ENCODE measurements around the gene IKBKE.

Gene IKBKE

GRCh38 chr1:206455289-206455665 lies 15.0 kb upstream of the IKBKE start:
- DNase-seq (ENCODE audit: low spot score), result no peak

GRCh38 chr1:206455666-206456344 lies 14.5 kb upstream of the IKBKE start:
- peak; percentile 97 for DNase-seq (ENCODE audit: low spot score)

DNA sequence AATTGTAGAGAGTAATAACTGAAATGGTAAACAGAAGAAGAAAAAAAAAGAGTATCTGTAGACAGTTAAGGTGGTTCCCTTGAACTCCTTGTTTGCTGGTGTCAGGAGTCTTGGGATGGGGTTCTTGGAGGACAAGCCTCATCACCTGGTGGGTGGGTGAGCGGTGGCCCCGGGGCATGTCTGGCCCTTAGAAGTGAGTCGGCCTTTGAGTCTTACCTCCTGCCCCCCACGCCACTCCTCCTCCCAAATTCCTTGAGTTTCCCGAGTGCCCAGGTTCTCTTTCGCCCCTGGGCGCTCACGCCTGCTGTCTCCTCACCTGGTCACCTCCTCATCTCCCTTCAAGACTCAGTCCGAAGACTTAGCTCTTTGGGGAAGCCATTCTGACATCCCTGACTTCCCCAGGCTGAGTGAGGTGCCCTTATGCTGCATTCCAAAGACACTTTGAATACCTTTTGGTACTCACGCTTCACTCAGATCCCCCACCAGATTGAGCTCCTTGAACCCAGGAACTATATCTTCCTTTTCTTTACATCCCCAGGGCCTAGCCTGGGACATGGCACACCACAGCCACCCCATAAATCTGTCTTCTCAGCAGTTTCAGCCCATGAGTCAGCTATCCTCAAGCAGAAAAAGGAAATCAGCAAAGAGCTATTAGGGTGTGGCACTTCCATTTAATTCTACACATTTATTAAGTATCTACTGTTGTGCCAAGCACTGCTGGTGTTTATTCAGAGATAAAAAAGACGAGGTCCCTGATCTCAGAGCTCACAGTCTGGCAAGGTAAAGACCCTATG lies 13.5 kb upstream of the IKBKE start:
- no peak for DNase-seq (ENCODE audit: low spot score)

- no peak for DNase-seq (ENCODE audit: low spot score)
These were observed 12.7 kb upstream of the IKBKE start for GRCh38 chr1:206457408-206458120.

GRCh38 chr1:206459703-206460102 lies 10.6 kb upstream of the IKBKE start:
- no peak for DNase-seq (ENCODE audit: low spot score)

DNA sequence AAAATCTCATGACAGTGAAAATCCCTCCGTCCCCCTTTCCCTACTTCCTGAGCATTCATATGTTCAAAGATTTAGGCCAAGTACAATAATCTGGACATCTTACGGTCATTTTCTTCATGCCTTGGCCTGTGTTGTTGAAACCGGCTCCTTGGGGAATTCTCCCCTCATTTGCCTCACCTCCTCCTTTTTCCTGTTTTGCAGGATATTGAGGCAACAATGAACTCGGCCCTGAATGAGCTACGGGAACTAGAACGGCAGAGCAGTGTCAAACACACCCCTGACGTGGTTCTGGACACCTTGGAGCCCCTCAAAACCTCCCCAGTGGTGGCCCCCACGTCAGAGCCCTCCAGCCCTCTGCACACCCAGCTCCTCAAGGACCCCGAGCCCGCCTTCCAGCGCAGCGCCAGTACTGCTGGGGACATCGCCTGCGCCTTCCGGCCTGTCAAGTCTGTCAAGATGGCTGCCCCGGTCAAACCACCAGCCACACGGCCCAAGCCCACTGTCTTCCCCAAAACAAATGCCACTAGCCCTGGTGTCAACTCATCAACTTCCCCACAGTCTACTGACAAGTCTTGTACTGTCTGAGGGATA lies 9.3 kb upstream of the IKBKE start:
- DNase-seq (ENCODE audit: low spot score), result no peak

DNA sequence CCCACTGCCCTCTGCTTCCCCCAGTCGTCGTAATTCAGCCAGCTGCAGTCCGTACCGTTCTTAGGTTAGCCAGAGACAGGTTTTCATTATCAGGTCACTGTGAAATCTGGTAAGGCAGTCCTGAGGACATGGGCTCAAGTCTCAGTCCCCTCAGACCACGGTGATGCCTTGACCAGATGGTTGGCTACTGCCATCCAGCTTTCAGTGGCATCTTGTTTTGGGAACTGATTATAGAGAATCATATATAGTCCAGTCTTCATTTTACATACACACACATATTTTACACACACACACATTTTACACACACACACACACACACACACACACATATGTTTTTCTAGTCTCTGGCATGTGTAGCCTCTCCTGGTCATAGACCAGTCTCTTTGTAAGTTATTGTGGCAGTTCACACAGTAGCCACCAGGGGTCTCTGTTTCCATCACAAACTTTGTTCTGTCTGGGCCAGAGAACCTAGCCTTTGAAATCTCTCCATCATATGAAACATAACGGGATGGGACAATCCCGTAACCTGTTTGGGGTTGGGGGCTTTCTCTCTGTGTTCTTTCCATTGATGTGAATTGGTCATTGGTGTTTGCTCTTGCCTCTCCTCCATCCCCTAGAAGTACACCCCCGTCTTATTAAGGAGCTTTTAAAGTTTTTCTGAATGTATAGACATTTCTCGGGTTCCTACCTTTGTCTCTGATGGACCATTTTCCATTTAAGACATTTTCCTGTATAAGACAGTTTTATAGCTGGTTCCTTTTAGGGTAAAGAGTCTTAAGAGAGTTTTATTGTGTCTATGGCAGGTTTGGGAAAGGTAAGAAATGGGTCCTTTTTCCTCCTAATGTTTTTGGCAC lies 8.4 kb upstream of the IKBKE start:
- peak; percentile 52 for DNase-seq (ENCODE audit: low spot score)

DNA sequence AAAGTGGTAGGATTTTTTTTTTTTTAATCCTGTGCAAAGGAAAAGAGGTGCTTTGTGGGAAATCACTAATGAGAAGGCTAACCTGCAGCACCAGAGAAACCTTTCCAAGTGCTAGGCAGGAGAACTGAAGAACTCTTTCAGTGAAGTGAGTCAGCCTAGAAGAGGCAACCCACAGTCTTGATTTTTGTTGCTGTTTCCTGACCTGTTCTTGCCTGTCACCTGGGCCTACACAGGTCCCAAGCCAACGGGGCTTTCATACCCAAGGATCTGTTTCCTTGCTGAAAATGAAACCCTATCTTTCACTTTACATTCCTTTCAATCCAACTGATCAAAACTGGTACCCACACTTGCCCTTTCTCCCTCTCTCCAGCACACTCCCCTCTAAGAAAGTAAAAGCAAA lies 7.1 kb upstream of the IKBKE start:
- no peak for DNase-seq (ENCODE audit: low spot score)

DNA sequence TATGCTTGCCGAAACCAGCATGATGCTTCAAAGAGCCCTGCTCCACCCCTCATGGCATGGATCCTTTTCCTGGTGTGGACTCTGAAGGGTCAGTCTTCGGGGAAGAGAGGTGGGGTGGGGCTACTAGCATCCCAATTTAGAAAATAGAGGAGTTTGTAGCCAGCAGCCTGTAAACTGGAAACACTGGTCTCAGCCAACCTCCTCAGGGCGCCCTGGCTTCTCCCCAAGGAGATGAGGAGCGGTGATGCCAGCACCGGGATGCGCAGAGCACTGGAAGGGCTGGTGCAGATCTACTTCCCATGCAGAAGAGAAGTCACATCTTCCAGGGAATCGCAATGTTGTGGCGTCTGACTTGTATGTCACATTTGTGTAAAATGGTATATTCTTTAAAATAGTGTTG lies 6.4 kb upstream of the IKBKE start:
- DNase-seq (ENCODE audit: low spot score), result no peak

- DNase-seq (ENCODE audit: low spot score), result no peak
These were observed 5.8 kb upstream of the IKBKE start for GRCh38 chr1:206464456-206464964.

GRCh38 chr1:206465951-206466350 lies 4.3 kb upstream of the IKBKE start:
- no peak for DNase-seq (ENCODE audit: low spot score)

DNA sequence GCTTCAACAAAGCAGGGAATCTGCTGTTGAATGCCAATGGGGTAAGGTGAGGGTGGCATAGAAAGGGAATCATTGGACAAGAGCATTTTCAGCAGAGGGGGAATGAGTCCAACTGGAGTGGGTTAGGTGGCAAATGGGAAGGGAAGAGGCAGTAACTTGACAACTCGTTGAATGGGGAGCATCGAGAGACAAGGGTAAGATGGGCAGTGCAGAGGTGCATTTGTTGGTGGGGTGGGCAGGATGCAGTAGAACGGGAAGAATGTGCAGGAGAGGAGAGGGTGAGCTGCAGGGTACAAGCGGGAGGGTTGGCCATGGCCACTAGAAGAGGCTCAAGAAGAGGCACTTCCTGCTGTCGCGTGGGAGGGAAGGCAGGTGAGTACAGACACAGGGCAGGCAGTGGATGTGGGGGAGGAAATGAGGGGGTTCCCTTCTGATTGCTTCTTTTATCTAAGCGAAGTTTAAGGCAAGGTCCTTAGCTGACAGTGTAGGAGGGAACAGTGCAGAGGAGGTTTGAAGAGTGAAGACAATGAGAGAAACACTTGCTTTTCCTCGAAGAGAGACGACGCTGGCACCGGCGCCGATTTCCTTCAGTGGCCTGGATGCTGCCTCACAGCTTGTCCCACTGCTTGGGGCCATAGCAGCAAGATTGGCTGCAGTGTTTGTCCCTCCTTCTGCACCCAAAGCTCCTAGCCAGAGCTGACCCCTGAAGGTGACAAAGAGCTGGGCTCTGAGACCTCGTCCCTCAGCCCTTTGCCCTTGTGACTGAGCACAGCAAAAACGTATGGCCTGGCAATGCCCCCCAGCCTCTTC lies 3.2 kb upstream of the IKBKE start:
- DNase-seq (ENCODE audit: low spot score), result no peak

- peak; percentile 24 for DNase-seq (ENCODE audit: low spot score)
These were observed 2.4 kb upstream of the IKBKE start for GRCh38 chr1:206467915-206468314.

GRCh38 chr1:206468571-206468970 lies 1.7 kb upstream of the IKBKE start:
- DNase-seq (ENCODE audit: low spot score), result peak; percentile 26

DNA sequence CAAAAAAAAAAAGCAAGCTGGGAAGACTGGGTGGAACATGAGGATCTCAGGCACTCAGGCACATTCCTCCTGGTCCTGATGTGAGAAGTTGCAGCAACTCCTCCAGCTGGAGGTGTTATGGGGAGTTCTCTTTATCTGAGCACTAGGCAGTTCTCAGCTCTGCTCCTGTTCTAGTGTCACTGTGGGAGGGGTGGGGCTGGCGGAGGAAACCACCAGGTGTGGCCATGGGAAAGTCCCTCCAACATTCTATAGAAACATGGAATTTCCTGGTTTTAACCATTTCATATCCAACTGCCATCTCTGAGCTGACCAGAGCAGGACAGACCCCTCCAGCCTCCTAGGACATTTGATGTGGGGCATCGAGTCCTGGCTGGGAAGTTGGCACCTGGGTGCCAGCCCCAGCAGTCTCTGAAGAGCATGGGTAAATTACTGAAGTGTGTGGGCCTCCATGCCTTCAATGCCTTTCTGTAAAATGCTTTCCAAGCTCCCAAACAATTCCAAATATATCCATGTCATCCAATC lies 804 bp upstream of the IKBKE start:
- no peak for DNase-seq (ENCODE audit: low spot score)

DNA sequence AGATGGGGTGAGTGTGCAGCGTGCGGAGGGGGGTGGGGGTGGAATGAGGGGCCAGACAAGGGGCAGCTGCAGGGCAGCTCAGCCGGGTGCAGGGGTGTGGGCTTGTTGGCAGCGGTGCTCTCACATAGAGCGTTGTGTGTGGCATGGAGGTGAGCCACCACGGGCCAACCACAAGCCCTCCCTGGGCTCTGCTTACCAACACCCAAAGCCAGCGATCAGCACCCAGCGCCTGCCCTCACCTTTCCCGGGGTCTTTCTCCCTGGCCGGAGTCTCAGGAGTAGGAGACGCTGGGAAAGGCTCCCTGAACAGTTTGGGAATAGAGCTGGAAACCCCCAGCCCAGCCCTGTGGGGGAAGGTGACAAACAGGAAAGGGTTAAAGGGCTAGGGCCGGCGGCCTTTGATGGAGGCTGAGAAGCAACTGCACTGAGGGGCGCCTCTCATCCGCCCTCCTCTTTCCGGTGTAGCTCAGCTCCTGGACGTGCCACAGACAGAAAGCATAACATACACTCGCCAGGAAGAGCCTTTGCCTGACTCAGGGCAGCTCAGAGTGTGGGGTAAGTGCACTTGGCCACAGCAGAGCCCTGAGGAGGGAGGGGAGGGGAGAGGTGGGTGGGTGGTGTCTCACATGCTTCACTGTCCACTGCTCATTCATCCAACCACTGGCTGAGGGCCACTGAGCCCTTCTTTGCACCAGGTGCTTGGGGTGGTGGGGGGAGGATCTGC lies 577 bp downstream of the IKBKE start:
- DNase-seq (ENCODE audit: low spot score), result peak; percentile 36

DNA sequence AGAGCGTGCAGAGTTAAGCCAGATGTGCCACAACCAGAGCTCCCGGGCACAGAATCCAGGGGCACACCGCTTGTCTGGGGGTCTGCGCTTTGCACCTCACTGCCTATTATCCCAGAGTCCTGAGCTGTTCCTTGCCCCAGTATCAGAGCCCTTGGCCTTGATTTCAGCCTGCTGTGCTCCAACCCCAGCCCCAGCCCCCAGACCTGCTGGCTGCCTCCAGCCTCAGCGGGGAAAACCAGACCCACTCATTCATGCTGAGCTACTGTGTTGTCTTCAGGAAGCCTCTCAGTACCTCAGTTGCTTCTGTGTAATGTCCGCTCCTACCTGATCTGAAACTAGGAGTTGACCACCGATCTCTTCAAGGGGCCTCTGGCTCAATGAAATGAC lies 1.1 kb downstream of the IKBKE start:
- DNase-seq (ENCODE audit: low spot score), result no peak

- DNase-seq (ENCODE audit: low spot score), result no peak
These were observed 1.7 kb downstream of the IKBKE start for GRCh38 chr1:206472024-206472423.

DNA sequence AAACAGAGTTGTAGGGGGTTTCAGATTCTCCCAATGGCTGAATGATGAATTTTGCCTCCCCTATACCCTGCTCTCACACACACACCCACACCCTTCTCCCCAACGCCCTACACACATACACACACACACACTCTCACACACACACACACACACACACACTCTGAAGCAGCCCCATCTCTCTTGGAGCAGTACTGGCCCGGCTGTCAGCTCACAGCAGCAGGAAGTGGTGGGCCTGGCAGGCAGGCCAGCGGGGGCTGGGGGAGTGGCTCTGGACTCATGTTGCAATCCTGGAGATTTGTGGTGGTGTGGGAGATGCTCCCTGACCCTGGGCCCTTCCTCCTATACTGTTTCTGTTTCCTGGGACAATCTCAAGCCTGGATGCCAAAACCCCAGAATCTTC lies 2.2 kb downstream of the IKBKE start:
- DNase-seq (ENCODE audit: low spot score), result no peak

Data from SK-N-DZ (cell line).